GM19099 (cell line): ENCODE measurements around the gene EPB41L5.

ENCODE experiments used
- POLR2A ChIP-seq: IDR thresholded peaks from 3 replicates; pipeline ENCODE4 v1.6.1; 2011; ENCODE audit warnings: low read depth; ENCODE audit not compliant: insufficient read length; ENCODE audit errors: extremely low read depth

Gene EPB41L5

GRCh38 chr2:120155308-120155707 is 142.4 kb downstream of the EPB41L5 start:
- TF ChIP-seq POLR2A: no peak

GRCh38 chr2:120161190-120161589 is 148.3 kb downstream of the EPB41L5 start:
- TF ChIP-seq POLR2A: no peak

GRCh38 chr2:120162716-120163115 is 149.8 kb downstream of the EPB41L5 start:
- TF ChIP-seq POLR2A: no peak

GRCh38 chr2:120167272-120167671 is 154.4 kb downstream of the EPB41L5 start:
- TF ChIP-seq POLR2A: no peak

GRCh38 chr2:120169020-120169419 is 156.1 kb downstream of the EPB41L5 start:
- no peak for TF ChIP-seq POLR2A

GRCh38 chr2:120174963-120175581 is 162.2 kb downstream of the EPB41L5 start:
- TF ChIP-seq POLR2A: no peak

- TF ChIP-seq POLR2A: no peak
Observed at GRCh38 chr2:120176526-120176925, 163.6 kb downstream of the EPB41L5 start.

GRCh38 chr2:120177001-120177621 is 164.2 kb downstream of the EPB41L5 start:
- peak; percentile 91 for TF ChIP-seq POLR2A

- no peak for TF ChIP-seq POLR2A
Observed at GRCh38 chr2:120177973-120178372, 165.1 kb downstream of the EPB41L5 start.

- no peak for TF ChIP-seq POLR2A
Observed at GRCh38 chr2:120179396-120179795, 166.5 kb downstream of the EPB41L5 start.

GRCh38 chr2:120180066-120180465 is 167.2 kb downstream of the EPB41L5 start:
- no peak for TF ChIP-seq POLR2A

- no peak for TF ChIP-seq POLR2A
Observed at GRCh38 chr2:120182019-120182560, 169.2 kb downstream of the EPB41L5 start.

- no peak for TF ChIP-seq POLR2A
Observed at GRCh38 chr2:120189189-120189588, 176.3 kb downstream of the EPB41L5 start.

GRCh38 chr2:120192280-120192679 is 179.4 kb downstream of the EPB41L5 start:
- no peak for TF ChIP-seq POLR2A

GRCh38 chr2:120195553-120195952 is 182.7 kb downstream of the EPB41L5 start:
- TF ChIP-seq POLR2A: no peak

- no peak for TF ChIP-seq POLR2A
Observed at GRCh38 chr2:120203251-120204021, 190.6 kb downstream of the EPB41L5 start.

GRCh38 chr2:120204022-120204405 is 191.1 kb downstream of the EPB41L5 start:
- TF ChIP-seq POLR2A: no peak

- TF ChIP-seq POLR2A: no peak
Observed at GRCh38 chr2:120204417-120204816, 191.5 kb downstream of the EPB41L5 start.
